Dedifferentiated amniotic fluid mesenchymal stem cell (primary cell): Measurements from ENCODE around the gene LPXN.
"Not testable (repeated sequence)": the region's sequence is repeated elsewhere in the genome, so short reads cannot be mapped to it uniquely, and the experiment has no call there.

Experiments
- DNase-seq: peaks from one replicate; pipeline ENCODE4 v3.0.0-alpha.2; 2016; ENCODE audit errors: extremely low spot score

LPXN gene

DNA sequence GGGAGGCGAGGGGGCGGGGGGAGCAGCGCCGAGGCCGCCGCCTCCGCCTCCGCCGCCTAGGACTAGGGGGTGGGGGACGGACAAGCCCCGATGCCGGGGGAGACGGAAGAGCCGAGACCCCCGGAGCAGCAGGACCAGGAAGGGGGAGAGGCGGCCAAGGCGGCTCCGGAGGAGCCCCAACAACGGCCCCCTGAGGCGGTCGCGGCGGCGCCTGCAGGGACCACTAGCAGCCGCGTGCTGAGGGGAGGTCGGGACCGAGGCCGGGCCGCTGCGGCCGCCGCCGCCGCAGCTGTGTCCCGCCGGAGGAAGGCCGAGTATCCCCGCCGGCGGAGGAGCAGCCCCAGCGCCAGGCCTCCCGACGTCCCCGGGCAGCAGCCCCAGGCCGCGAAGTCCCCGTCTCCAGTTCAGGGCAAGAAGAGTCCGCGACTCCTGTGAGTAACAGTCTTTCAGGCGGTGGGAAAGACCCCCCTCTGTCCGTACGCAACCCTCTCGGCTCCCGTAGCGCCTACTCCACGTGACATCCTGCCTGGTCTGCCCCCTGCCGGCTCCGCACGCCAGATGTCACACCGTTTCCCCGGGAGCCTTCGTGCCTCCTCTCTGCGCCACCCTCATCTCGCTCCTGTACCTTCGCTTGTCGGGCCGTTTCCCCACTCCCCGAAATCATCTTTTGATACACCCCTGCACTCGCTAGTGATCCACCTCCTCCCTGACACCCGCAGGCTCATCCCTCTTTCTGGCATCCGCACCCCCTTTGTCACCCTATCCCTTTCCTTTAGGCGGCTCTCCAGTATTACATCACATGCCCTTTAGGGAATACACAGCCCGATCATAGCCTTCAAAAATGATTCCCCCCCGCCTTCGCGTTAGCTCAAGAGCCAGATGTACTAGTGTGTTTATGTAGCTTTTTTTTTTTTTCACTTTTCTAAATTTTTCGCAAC, 3.8 kb upstream of the LPXN start:
- DNase-seq, result peak; percentile 92

DNA sequence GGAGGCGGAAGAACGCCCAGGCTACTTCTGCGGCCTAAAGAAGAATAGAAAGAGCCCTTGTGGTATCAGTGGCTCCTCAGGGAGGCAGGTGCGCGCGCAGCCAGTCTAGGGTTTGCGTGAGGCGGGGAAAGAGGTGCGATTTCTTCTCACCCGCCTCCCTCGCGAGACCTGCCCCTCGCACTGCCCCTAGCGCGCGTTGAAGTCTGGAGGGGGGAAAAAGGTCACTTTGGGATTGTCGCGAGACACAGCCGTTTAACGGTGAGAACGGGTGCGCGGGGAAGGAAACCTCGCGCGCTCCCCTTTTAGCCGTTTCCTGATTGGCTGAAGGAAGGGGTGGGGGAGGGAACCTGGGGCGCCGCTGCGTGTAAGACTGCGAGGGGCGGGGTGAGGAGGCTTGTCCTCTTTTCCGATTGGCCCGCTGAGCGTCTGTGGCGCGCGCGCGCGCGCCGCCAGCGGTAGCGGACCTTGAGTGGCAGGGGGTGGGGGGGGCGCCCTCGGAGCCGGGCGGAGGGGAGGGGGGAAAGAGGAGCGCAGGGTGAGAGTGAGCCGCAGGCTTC, 3.1 kb upstream of the LPXN start, which contains the start of gene ZFP91:
Gene ZFP91 (plus strand): TSS at position 429 of the 557 bp plus-strand sequence. CDS start 219 bp downstream, outside the sequence.
- peak; percentile 98 for DNase-seq

DNA sequence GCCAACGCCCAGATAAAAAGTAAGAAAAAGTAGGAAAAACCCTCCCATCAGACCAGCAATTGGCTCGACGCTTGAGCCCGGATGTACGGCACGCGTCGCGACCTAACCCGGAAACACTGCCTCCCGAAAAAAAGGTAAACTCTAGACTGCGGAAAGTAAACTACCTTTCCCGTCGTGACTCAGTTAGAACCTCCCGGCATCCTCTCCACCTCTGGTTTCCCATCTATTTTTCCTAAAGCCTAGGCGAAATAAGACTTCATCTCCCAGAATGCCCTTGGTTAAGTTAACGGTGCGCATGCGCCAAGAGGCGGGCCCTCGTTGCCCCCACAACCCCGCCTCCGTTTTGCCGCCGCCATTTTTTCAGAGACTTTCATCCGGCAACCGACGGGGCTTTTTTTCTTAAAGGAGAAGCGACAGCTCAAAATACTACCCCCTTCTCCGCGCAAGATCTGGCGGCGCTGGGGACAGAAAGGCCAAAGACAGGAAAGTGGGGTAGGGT, 2.5 kb upstream of the LPXN start:
- DNase-seq, result peak; percentile 97

DNA sequence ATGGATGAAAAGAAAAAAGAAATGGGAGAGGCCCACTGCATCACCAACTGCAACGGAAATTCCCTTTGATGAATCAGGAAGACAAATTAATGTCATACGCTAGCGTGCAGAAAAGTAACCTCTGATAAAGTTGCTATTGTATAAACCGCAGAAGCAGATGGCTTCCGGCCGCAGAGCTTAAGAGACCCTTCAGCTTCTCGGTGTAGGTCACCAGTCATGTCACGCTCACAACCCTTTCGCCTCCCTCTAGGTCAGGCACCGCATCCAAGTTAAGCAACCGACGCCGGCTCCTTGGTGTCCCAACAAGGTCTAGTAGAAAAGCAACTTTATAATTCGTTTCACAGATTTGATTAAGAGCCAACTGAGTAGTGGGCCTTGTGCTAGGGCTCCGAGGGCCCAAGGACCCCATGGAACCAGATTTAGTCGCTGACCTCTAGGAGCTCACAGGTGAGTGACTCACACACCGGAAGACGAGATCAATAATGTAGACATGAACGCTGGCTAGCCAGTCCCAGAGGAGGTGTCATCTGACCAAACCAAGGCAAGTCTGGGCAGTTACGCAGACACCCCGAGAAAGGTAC, 2.0 kb upstream of the LPXN start:
- DNase-seq, result peak; percentile 74

DNA sequence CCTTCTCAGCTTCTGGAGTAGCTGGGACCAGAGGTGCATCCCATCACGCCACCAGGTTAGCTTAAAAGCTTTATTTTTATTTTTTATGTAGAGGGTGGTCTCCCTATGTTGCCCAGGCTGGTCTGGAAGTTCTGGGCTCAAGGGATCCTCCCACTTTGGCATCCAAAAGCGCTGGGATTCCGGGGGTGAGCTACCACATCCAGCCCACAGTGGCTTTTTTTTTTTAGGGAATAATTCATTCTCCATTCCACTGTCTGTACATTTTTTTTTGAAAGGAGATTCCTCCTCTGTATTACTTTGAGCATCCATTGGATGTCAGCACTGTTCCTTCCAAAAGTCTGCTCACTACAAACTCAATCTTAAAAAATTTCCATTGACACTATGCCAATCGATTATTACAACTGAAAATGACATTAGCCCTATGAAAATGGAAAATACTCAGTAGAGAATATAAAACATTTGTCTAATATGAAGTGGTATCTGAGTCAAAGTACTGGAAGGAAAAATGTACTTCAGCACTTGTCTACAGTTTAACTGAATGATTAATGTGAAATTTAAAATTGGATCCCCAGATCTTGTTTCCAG, 1.3 kb upstream of the LPXN start:
- peak; percentile 62 for DNase-seq

DNA sequence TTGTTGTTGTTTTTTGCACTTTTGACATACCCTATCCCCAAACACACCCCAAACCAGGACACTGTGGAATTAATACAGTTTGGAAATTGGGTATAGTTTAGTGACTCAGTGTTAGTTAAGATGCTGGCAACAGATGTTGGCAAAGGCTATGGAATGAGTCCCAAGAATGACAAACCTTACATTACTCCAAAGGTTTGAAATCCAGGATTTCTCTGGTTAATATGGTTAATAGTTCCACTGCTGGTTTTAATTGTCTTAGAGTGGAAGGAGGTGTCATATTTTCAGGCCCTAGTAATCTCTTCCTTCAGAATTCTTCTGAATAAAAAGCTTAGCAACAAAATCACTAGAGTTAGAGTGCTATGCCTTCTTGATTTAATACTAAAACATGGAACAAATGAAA, 775 bp downstream of the LPXN start:
- DNase-seq, result peak; percentile 26

DNA sequence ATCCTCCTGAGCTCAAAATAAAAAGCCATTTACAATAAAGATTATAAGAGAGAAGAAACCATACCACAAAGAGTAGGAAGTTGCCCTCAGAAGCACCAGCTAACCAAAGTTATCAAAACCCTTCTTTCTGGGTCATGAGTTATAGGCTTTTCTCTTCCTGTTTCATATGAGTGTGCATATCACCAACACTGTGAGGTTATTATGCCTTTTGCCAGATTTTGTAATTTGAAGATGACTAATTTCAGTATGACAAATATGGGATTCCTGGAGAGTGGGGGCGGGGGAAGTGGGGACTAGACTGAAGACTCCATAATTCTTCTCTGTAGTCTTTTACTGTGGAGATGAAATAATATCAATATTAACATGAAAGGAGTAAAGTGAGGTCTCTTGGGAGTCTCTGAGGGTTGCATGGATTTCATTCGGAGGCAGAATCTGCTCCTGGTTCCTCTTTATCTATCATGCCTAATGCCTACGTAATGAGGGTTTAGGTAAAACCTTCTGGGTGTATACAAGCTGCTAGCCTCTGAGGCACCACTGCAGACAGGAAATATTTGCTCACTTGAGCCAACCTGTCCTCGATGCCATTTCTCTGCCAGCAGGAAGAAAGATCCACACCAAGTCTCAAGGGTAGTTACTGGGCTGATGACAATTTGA, 2.1 kb downstream of the LPXN start:
- DNase-seq, result peak; percentile 66

DNA sequence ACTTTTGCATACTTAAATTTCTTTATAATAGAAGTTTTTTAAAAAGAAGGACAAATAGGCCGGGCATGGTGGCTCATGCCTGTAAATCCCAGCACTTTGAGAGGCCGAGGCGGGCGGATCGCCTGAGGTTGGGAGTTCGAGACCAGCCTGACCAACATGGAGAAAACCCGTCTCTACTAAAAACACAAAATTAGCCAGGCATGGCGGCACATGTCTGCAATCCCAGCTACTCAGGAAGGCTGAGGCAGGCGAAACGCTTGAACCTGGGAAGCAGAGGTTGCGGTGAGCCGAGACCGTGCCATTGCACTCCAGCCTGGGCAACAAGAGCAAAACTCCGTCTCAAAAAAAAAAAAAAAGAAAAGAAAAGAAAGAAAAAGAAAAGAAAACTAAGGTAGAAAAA, 2.8 kb downstream of the LPXN start:
- not testable (repeated sequence) for DNase-seq

DNA sequence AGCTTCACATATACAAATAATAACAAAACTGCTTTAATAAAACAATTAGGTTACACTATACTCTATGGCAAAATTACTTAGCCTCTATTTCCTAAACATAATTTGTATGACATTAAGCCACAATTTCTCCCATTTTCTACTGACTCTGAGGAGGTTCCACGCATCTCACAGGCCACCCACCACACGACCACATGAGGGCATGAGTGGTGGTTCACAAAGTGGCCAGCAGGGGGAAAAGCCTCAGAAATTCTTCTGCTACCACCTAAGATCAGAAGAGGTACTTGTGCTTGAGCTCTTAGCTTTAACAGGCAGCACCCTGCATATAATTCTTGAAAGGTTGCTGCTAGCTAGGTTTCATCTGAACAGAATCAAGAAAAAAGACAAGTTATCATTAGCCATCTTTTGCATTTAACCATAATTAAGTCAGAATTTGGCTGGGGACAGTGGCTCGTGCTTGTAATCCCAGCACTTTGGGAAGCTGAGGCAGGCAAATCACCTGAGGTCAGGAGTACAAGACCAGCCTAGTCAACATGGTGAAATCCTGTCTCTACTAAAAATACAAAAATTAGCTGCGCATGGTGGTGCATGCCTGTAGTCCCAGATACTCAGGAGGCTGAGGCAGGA, 7.7 kb downstream of the LPXN start:
- DNase-seq, result peak; percentile 17

DNA sequence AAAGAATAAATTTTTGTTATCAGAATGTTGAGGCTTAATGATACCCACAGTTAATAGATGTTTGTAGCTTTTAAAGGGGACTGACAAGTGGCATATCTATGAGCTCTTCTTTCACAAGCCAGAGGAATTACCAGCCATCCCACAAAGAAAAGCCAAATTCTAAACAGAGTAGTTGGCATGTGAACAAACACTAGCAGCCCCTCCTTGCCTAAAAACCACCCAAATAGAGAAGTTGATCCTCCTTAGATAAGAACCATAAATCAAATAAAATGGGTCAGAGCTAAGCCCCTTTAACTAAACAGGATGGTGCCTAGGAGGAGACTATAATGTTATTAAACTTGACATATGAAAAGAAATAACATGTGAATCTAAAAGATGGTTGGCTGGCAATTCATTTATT, 11.4 kb downstream of the LPXN start:
- no peak for DNase-seq

DNA sequence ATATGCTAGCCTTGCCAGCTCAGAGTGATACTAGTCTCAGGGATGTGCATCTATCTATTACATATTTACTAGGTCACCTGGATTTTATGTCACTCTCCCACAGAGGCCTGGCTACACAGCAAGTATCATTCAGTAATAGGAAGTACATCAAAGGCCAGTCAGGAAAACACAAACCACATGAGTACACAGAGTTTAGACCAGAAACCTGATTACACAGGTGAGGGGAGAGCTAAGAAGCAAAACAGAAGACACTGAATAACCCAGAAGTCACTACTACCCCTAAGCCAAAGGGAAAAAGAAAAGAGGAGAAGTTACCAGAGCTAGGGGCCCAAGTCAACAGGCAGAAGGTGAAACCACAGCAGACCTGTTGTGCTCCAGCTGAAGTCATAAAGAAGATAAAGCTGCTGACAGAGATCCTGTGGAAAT, 13.3 kb downstream of the LPXN start:
- no peak for DNase-seq

DNA sequence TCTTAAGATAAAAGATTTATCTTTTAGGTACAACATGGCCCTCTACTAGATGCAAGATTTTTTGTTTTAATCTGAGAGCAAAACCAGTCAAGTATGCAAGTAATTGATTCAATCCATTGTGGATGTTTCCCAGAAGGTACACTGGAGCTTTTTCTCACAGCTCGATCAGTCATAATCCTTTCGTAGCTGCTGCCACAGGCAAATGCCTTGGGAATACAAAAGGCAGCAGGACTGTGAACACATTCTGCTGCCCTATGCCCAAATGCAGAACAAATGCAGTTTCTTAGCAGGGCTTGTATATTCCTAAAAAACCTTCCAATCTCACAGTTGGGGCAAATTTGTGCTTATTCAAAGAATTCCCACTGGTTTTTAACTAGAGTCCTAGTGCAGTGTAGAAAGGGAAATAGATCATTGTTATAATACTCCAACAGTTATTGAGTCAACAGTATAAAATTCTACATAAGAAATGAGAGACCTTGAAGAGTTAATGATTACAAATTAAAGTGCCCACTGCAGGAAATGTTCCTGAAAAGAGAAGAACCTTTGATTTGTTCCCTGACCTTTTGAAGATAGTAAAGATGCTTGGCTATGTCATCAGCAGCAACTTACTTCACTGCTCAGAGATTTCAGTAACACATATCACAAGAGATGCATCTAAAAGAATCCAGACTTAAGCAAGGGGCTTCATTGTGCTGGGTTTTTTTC, 14.1 kb downstream of the LPXN start:
- no peak for DNase-seq

DNA sequence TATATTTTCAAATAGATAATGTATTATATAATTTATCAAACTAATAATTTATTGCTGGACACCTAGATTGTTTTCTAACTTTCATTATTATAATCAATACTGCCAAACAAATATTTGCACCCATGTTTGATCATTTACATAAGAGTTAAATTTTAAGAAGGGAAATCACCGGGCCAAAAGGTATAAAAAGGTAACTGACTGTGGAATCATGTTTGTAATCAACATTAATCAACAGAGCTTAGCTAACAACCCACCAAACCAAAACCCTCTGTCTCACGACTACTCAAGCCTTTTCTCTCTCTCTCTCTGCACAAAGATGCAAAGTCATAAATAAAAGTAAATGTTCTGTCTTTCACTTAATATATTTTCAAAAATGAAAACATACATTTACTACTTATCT, 14.8 kb downstream of the LPXN start:
- DNase-seq, result no peak

DNA sequence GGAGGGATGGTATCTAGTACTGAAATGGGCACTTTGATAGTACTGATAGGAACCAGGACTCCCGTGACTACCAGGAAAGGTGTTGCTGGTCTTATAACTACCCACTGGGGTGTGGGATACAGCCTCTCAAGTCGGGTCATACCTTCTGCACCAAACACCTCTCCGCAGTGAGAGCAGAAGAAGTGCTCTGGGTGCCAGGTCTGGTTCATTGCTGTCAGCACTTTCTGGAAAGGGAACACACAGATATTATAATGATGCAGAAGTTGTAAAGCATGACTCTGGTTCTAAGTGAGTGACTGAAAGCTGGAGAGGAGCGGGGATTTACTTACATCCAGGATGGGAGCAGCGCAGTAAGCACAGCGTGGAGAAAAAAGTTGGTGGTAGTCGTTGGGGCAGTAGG, 26.0 kb downstream of the LPXN start:
- no peak for DNase-seq

DNA sequence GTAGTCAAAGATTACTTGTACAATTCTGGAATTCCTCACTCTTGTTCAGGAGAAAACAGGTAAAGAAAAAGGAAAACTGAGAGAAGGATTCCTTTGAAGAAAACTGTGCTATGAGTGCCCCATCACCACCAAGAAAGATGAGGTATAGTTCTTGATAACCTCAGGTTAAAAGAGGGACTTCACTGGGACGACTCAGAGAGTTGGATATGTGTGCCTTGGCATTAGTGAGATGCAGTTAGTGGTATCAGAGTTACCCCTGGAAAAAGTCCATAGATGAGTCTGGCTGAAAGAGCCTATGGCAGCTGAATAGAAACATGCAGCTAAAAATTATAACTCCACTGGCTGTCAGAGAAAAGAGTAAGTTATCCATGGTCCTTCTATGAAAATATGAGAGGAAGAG, 28.8 kb downstream of the LPXN start:
- DNase-seq, result no peak

DNA sequence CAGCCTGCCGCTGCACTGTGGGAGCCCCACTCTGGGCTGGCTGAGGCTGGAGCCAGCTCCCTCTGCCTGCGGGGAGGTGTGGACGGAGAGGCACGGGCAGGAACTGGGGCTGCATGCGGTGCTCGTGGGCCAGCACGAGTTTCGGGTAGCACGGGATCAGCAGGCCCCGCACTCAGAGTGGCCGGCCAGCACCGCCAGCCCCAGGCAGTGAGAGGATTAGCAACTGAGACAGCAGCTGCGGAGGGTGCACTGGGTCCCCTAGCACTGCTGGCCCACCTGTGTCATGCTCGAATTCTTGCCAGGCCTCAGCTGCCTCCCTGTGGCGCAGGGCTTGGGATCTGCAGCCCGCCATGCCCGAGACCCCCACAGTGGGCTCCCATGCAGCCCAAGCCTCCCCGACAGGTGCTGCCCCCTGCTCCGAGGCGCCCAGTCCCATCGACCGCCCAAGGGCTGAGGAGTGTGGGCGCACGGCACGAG, 43.8 kb downstream of the LPXN start:
- no peak for DNase-seq

DNA sequence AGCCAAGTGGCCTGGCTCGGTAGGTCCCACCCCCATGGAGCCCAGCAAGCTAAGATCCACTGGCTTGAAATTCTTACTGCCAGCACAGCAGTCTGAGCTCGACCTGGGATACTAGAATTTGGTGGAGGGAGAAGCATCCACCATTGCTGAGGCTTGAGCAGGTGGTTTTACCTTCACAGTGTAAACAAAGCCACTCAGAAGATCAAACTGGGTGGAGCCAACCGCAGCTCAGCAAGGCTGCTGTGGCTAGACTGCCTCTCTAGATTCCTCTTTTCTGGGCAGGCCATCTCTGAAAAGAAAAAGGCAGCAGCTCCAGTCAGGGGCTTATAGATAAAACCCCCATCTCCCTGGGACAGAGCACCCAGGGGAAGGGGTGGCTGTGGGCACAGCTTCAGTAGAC, 45.4 kb downstream of the LPXN start:
- no peak for DNase-seq

DNA sequence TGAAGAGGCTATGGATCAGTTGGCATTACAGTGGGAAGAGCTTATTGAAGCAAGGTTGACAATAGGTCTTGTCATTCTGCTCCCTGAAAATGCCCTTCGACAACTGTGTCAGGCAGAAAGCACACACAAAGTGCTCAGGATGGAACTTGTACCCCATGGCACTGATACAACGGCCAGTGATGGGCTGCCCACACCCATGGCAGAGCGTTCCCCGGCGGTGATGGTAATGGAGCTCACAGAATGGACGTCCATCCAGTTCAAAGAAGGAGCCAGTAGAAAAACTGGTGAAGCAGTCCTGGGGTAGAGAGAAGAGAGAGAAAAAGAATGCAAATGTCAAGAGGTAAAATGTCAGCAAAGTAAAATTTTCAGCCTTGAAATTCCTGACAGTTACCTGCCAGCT, 48.2 kb downstream of the LPXN start:
- DNase-seq, result no peak

DNA sequence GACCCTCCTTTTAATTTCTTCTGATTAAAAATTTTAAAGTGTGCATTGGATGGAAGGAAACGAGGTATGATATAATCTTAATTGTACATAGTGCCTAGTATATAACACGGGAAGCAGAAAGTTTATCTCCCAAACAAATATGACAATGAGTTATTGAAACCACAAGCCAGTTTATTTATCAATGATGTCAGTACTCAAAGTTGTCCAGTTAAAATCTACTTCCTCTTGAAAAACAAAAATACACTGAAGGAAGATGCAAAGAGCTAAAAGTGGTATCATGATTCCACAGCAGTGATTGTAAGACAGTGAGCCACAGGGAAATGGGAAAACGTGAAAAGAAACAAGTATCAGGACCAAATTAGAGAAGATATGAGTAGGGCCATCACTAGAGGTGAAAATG, 48.9 kb downstream of the LPXN start:
- no peak for DNase-seq

DNA sequence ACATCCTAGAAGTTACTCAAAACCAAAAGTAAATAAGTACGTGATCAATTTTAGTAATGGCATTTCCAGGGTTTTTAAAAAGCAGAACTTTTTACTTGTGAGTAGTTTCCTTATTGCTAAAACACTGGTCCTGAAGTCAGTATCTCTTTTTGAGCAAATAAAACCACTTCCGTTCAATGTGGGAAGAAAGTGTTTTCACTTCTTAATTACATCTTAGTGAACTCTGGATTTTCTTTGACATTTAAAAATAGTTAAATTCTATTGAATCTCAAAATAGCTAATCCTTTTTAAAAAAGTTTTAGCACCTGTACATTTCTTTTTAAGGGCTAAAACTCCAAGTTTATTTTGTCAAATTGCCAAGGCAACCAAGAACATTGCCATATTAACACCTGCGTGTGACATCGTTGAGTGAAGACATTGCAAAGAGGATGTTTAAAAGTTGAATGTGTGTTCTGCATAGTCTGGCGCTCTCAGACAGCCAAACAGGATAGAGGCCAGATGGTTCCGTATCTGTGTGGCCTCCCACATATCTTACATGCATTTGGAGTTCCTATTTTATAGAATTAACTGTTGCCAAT, 50.5 kb downstream of the LPXN start:
- DNase-seq, result no peak
